ENCODE data around the gene MBD6. TPM values are rescaled to one million over a fixed set of nuclear protein-coding genes. Genes with fewer than 3 reads are reported as not detected.
A peak's percentile ranks its signal among the peaks of the same experiment; 100 is the strongest.

MBD6 gene
- total RNA-seq, 1 experiment from 2014 or later, result 78.4 TPM

DNA sequence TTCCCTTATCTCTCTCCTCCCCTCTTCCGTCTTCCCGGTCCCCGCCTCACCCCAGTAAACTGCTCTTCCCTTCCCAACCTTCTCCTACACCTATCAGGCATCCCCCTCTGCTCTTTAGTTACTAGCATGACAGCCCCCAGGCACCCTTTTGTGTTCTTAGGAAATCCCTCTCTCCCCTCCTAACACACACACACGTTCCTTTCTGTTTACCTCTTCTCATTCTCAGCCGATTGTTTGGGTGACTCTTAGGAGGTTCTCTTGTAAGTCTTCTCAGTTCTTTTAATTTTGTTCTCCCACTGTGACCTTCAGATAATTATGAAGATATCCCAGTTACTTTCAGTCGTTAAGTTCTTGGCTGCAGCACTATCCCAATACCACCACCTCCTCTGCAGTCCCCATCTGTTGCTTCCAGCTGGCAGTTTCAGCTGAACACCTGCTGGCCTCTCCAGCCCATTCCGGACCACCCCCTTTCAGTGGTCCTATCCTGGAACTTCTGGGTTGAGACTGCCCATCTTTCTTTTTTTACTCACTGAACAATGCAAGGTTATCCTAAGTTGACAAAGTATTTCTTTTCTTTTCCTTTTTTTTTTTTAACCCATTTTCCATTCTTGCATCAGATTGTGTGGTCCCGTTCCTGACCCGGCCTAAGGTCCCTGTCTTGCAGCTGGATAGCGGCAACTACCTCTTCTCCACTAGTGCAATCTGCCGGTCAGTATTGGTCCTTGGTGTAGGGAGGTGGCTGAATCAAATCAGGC, 34.0 kb upstream of the MBD6 start:
- POLR2A ChIA-PET (ENCODE audit: unreplicated experiment), result no interaction called here

DNA sequence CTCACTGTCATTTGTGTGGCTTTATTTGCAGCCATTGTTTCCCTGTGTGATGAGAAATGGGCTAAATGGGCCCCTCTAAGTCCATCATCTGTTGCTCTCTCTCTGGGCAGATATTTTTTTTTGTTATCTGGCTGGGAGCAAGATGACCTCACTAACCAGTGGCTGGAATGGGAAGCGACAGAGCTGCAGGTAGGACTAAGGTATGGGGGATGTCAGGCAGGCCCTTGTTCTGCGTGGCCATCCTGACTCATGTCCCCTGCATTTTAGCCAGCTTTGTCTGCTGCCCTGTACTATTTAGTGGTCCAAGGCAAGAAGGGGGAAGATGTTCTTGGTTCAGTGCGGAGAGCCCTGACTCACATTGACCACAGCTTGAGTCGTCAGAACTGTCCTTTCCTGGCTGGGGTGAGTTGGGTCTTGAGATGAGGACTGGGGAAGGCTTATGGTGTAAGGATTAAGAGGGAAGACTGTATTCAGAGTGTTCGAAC, 33.4 kb upstream of the MBD6 start:
- Histone ChIP-seq H2AFZ (no peak overlapping the region), H3F3A (ENCODE audit: insufficient read depth, low read depth) (peaks cover 35% of the 10 kb centered on the region; the same call in 1 of the 2 replicates), H3K9me3 (ENCODE audit: insufficient read depth, low read depth) (no peaks in the 10 kb centered on the region), H3K36me3 (ENCODE audit: low read depth) (peaks cover 43% of the 10 kb centered on the region), H3K4me1 (replicated peaks; ENCODE audit: insufficient read depth) (no peaks in the 10 kb centered on the region; the same call in 1 of the 2 replicates), H3K27me3 (ENCODE audit: insufficient read depth, low read depth) (no peaks in the 10 kb centered on the region), H3K27ac (0 out of 2 replicates have a peak overlapping the region, but pooled peaks have one; percentile 3), H3K9me2 (ENCODE audit: insufficient read depth) (no peaks in the 10 kb centered on the region), H4K20me1 (ENCODE audit: insufficient read depth) (peaks cover 36% of the 10 kb centered on the region), H3K4me3 (peak overlapping the region; percentile 97), H3K4me2 (peak overlapping the region; percentile 98), H3K79me2 (ENCODE audit: low read depth) (peaks cover 41% of the 10 kb centered on the region)
- TF ChIP-seq, protein P1, sequence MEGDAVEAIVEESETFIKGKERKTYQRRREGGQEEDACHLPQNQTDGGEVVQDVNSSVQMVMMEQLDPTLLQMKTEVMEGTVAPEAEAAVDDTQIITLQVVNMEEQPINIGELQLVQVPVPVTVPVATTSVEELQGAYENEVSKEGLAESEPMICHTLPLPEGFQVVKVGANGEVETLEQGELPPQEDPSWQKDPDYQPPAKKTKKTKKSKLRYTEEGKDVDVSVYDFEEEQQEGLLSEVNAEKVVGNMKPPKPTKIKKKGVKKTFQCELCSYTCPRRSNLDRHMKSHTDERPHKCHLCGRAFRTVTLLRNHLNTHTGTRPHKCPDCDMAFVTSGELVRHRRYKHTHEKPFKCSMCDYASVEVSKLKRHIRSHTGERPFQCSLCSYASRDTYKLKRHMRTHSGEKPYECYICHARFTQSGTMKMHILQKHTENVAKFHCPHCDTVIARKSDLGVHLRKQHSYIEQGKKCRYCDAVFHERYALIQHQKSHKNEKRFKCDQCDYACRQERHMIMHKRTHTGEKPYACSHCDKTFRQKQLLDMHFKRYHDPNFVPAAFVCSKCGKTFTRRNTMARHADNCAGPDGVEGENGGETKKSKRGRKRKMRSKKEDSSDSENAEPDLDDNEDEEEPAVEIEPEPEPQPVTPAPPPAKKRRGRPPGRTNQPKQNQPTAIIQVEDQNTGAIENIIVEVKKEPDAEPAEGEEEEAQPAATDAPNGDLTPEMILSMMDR (conservative IDR thresholded peaks at IDR 0.05), result no peak
- TF ChIP-seq EZH2 (IDR thresholded peaks at IDR 0.05; ENCODE audit: low read depth), result no peak
- CTCF ChIA-PET, result interaction anchor here (0.6 to 0.7 kb wide), 3 partner anchors 31 to 356 kb away, joined by 3 to 11 read pairs (median 3); no protein-coding TSS in a partner anchor
- DNase-seq, result no peak
- POLR2A ChIA-PET (ENCODE audit: unreplicated experiment), result no interaction called here
- intact Hi-C loops (cut with micrococcal nuclease; ENCODE audit: unreplicated experiment), result no loop called here
- BruUV-seq (replicated peaks), result TSS peak; percentile 48

More for the DNA sequence above, 34.0 kb upstream of the MBD6 start:
- peak overlapping the region; percentile 73 for H3K27ac ChIP-seq
- H2AFZ ChIP-seq, result peak overlapping the region; percentile 9; the same call in 1 of the 2 replicates
- intact Hi-C loops (cut with micrococcal nuclease; ENCODE audit: unreplicated experiment), result no loop called here
- DNase-seq, result no peak
- CTCF ChIA-PET, result interaction anchor here (0.6 to 0.7 kb wide), 2 partner anchors 32 to 356 kb away, joined by 3 to 11 read pairs; no protein-coding TSS in a partner anchor
- H3K4me3 ChIP-seq, result peak overlapping the region; percentile 97
- H4K20me1 ChIP-seq (ENCODE audit: insufficient read depth), result peaks cover 33% of the 10 kb centered on the region
- H3K4me2 ChIP-seq, result peak overlapping the region; percentile 98
- no TSS peak for BruUV-seq (replicated peaks)
- H3K79me2 ChIP-seq (ENCODE audit: low read depth), result peaks cover 41% of the 10 kb centered on the region
- H3F3A ChIP-seq (ENCODE audit: insufficient read depth, low read depth), result peaks cover 35% of the 10 kb centered on the region; the same call in 1 of the 2 replicates
- no peaks in the 10 kb centered on the region for H3K9me2 ChIP-seq (ENCODE audit: insufficient read depth)
- H3K9me3 ChIP-seq (ENCODE audit: insufficient read depth, low read depth), result no peaks in the 10 kb centered on the region
- peaks cover 43% of the 10 kb centered on the region for H3K36me3 ChIP-seq (ENCODE audit: low read depth)
- TF ChIP-seq EZH2 (IDR thresholded peaks at IDR 0.05; ENCODE audit: low read depth), result no peak
- TF ChIP-seq, protein P1 (conservative IDR thresholded peaks at IDR 0.05), result no peak
- H3K27me3 ChIP-seq (ENCODE audit: insufficient read depth, low read depth), result no peaks in the 10 kb centered on the region
- no peaks in the 10 kb centered on the region; the same call in 1 of the 2 replicates for H3K4me1 ChIP-seq (replicated peaks; ENCODE audit: insufficient read depth)

DNA sequence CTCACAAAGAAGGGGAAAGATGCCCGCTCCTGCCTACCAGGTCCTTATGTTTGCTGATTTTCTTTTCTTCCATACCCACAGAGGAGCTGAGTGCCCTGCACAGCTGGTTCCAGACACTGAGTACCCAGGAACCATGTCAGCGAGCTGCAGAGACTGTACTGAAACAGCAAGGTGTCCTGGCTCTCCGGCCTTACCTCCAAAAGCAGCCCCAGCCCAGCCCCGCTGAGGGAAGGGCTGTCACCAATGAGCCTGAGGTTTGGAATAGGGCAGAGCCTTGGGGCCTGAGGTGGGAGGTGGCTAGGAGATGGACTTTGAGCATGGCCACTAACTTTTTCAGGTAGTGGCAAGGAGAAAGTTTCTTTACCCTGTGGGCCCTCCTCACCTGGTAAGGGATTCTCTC, 32.5 kb upstream of the MBD6 start:
- Histone ChIP-seq H3K4me2 (0 out of 2 replicates have a peak overlapping the region, but pooled peaks have one; percentile 98), H4K20me1 (ENCODE audit: insufficient read depth) (peaks cover 37% of the 10 kb centered on the region), H3K9me3 (ENCODE audit: insufficient read depth, low read depth) (no peaks in the 10 kb centered on the region), H3K4me1 (replicated peaks; ENCODE audit: insufficient read depth) (no peaks in the 10 kb centered on the region; the same call in 1 of the 2 replicates), H3F3A (ENCODE audit: insufficient read depth, low read depth) (peaks cover 35% of the 10 kb centered on the region; the same call in 1 of the 2 replicates), H3K4me3 (no peak overlapping the region), H3K36me3 (ENCODE audit: low read depth) (peaks cover 43% of the 10 kb centered on the region), H3K9me2 (ENCODE audit: insufficient read depth) (no peaks in the 10 kb centered on the region), H3K27ac (no peak overlapping the region), H3K79me2 (ENCODE audit: low read depth) (peaks cover 41% of the 10 kb centered on the region), H3K27me3 (ENCODE audit: insufficient read depth, low read depth) (no peaks in the 10 kb centered on the region), H2AFZ (no peak overlapping the region)
- no TSS peak for BruUV-seq (replicated peaks)
- intact Hi-C loops (cut with micrococcal nuclease; ENCODE audit: unreplicated experiment), result no loop called here
- ChIA-PET POLR2A (ENCODE audit: unreplicated experiment) (no interaction called here), CTCF (no interaction called here)
- DNase-seq, result no peak
- TF ChIP-seq, protein P1 (conservative IDR thresholded peaks at IDR 0.05), result no peak
- no peak for TF ChIP-seq EZH2 (IDR thresholded peaks at IDR 0.05; ENCODE audit: low read depth)
